Panc1 (cell line): ENCODE data around the gene IQGAP1.

ENCODE experiments used
- POLR2AphosphoS5 ChIP-seq: IDR thresholded peaks from 2 replicates; pipeline ENCODE4 v1.6.1; 2012; ENCODE audit warnings: mild to moderate bottlenecking, low read depth, low read length, moderate library complexity
- SIN3A ChIP-seq: IDR thresholded peaks from 2 replicates; pipeline ENCODE4 v1.6.1; 2012; ENCODE audit warnings: low read depth, mild to moderate bottlenecking, low read length, moderate library complexity, borderline replicate concordance; ENCODE audit not compliant: insufficient read depth
- TCF7L2 ChIP-seq: IDR thresholded peaks from 2 replicates; pipeline ENCODE4 v1.6.1; 2011; ENCODE audit warnings: mild to moderate bottlenecking, low read depth, low read length, inconsistent platforms
- TF ChIP-seq, protein P1 (sequence below): fragments of 450-650 bp; IDR thresholded peaks from 2 replicates; pipeline ENCODE4 v1.5.1; 2017; ENCODE audit warnings: mild to moderate bottlenecking
- TF ChIP-seq, protein P2 (sequence below), 2 experiments: IDR thresholded peaks; 2 replicates each; pipeline ENCODE4 v1.6.1; 2011 to 2012; ENCODE audit warnings: low read depth in 2 of 2, control low read depth in 1 of 2, low read length in 1 of 2, mild to moderate bottlenecking in 1 of 2, moderate library complexity in 1 of 2; ENCODE audit not compliant: insufficient read depth in 1 of 2

DNA sequence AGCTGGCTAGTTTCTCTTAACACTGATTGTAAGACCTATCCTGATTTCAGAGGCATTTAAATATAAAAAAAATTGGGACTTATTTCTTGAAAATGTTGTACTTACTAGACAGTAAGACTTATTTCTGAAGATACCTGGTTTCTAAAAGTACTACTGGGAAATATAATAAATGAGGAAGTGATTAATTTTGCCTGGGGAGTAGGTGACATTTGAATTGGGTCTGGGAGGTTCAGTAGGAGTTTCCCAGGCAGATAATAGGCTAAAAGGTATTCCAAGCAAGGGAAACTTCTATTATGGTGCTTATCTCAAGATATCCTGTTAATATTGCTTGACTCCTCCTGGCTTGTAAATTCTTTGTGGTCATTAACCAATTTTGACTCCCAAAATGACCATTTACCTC, 6.5 kb upstream of the IQGAP1 start:
- TF ChIP-seq, protein P1, sequence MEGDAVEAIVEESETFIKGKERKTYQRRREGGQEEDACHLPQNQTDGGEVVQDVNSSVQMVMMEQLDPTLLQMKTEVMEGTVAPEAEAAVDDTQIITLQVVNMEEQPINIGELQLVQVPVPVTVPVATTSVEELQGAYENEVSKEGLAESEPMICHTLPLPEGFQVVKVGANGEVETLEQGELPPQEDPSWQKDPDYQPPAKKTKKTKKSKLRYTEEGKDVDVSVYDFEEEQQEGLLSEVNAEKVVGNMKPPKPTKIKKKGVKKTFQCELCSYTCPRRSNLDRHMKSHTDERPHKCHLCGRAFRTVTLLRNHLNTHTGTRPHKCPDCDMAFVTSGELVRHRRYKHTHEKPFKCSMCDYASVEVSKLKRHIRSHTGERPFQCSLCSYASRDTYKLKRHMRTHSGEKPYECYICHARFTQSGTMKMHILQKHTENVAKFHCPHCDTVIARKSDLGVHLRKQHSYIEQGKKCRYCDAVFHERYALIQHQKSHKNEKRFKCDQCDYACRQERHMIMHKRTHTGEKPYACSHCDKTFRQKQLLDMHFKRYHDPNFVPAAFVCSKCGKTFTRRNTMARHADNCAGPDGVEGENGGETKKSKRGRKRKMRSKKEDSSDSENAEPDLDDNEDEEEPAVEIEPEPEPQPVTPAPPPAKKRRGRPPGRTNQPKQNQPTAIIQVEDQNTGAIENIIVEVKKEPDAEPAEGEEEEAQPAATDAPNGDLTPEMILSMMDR: no peak
- no peak for TF ChIP-seq POLR2AphosphoS5
- TF ChIP-seq SIN3A: no peak
- TF ChIP-seq TCF7L2: no peak
- TF ChIP-seq, protein P2, sequence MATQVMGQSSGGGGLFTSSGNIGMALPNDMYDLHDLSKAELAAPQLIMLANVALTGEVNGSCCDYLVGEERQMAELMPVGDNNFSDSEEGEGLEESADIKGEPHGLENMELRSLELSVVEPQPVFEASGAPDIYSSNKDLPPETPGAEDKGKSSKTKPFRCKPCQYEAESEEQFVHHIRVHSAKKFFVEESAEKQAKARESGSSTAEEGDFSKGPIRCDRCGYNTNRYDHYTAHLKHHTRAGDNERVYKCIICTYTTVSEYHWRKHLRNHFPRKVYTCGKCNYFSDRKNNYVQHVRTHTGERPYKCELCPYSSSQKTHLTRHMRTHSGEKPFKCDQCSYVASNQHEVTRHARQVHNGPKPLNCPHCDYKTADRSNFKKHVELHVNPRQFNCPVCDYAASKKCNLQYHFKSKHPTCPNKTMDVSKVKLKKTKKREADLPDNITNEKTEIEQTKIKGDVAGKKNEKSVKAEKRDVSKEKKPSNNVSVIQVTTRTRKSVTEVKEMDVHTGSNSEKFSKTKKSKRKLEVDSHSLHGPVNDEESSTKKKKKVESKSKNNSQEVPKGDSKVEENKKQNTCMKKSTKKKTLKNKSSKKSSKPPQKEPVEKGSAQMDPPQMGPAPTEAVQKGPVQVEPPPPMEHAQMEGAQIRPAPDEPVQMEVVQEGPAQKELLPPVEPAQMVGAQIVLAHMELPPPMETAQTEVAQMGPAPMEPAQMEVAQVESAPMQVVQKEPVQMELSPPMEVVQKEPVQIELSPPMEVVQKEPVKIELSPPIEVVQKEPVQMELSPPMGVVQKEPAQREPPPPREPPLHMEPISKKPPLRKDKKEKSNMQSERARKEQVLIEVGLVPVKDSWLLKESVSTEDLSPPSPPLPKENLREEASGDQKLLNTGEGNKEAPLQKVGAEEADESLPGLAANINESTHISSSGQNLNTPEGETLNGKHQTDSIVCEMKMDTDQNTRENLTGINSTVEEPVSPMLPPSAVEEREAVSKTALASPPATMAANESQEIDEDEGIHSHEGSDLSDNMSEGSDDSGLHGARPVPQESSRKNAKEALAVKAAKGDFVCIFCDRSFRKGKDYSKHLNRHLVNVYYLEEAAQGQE (IDR thresholded peaks at IDR 0.05; ENCODE audit: insufficient read depth in 1 of 2, low read depth in 2 of 2, low read length in 1 of 2): no peak
